Kidney epithelial cell (primary cell): Measurements from ENCODE around the gene TRIM45. TPM values are rescaled to one million over a fixed set of nuclear protein-coding genes. Genes with fewer than 3 reads are reported as not detected.

Source experiments
- DNase-seq: peaks from one replicate; pipeline ENCODE4 v3.0.0-alpha.2; 2010; ENCODE audit warnings: low read depth
- H3K27me3 ChIP-seq: 2 replicates; pipeline ENCODE4 v1.6.0; 2011; ENCODE audit warnings: low read length; ENCODE audit not compliant: control insufficient read depth, insufficient read depth
- H3K36me3 ChIP-seq: 2 replicates; pipeline ENCODE4 v1.5.1; 2011; ENCODE audit warnings: low read length; ENCODE audit not compliant: control insufficient read depth, insufficient read depth
- H3K4me3 ChIP-seq: 2 replicates; pipeline ENCODE4 v1.5.1; 2011; ENCODE audit warnings: low read depth, mild to moderate bottlenecking, control low read depth, low read length
- CTCF ChIP-seq: IDR thresholded peaks from 2 replicates; pipeline ENCODE4 v1.5.1; 2011; ENCODE audit warnings: mild to moderate bottlenecking, moderate library complexity, low read length, control low read depth, inconsistent platforms; ENCODE audit not compliant: insufficient read depth, poor library complexity, severe bottlenecking
- total RNA-seq: library from RNA; depleted of rRNA; stranded (reverse); fragments of >200 nt; gene quantifications from 2 replicates; pipeline ENCODE4 v1.2.3, GENCODE V29; 2015

The TRIM45 gene
- total RNA-seq, 1 donor from 2014 or later, result 7.4 TPM

DNA sequence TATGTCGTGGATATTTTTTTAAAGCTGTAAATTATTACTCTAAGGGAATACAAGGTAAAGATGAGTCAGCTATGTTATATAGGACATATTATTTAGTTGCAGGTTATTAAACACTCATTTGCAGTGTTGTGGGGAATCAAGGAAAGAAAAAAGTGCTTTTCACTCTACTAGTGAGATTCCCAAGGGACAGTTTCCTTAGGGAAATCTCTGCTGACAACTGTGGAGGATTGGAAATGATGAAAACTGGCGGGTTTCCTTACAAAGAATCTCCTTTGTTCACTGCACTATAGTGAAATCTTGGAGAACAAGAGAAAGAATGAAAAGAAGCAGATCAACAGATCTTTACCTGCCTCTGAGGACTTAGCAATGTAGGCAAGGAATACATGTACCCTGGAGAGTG is 24.5 kb upstream of the TRIM45 start:
- H3K27me3 ChIP-seq, result no peaks in the 10 kb centered on the region
- no peak overlapping the region for H3K4me3 ChIP-seq
- DNase-seq, result no peak
- no peak for TF ChIP-seq CTCF
- H3K36me3 ChIP-seq, result no peaks in the 10 kb centered on the region

DNA sequence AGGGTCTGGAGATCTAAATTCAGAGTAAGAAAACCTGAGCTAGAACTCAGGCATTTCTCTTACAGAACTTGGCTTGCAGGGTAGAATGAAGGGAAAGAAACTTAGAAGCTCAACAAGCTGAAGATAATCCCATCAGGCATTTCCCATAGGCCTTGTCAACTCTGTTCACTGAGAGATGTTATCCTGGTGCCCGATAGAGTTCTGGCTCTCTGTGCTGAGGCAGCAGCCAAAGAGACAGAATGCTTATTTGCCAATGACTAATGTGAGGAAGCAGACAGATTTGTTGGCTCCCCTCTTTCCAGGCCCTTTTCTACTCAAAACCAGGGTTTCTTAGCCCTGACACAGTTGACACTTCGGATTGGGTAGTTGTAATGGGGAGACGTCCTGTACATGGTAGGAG is 22.3 kb upstream of the TRIM45 start:
- Histone ChIP-seq H3K4me3 (no peak overlapping the region), H3K36me3 (no peaks in the 10 kb centered on the region), H3K27me3 (no peaks in the 10 kb centered on the region)
- no peak for TF ChIP-seq CTCF
- DNase-seq, result no peak

DNA sequence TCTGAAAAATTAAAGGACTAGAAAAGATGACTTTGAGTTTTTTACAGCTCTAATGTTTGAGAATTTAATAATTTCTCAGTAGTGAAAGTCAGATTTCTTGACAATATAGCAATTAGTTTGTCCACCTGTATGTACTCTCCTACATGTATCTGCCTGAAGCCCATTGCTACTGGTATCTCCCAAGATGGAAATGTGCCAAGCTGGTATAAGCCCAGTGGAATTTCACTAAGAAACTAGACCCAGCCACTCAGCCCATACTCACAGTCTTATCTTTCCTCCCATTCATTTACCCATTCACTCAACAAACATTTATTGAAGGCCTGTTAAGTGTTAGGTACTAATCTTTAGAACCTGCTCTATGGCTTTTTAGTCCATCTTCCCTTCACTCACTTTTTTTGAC is 21.6 kb upstream of the TRIM45 start:
- DNase-seq, result no peak
- H3K27me3 ChIP-seq, result no peaks in the 10 kb centered on the region
- no peak for TF ChIP-seq CTCF
- H3K4me3 ChIP-seq, result no peak overlapping the region
- H3K36me3 ChIP-seq, result no peaks in the 10 kb centered on the region

- no peak for DNase-seq
- Histone ChIP-seq H3K36me3 (no peaks in the 10 kb centered on the region), H3K4me3 (no peak overlapping the region), H3K27me3 (no peaks in the 10 kb centered on the region)
- no peak for TF ChIP-seq CTCF
Measured at GRCh38 chr1:117142200-117142599, 20.7 kb upstream of the TRIM45 start.

GRCh38 chr1:117138561-117138960 is 17.0 kb upstream of the TRIM45 start:
- no peaks in the 10 kb centered on the region for H3K36me3 ChIP-seq
- no peak for TF ChIP-seq CTCF
- no peak overlapping the region for H3K4me3 ChIP-seq
- no peak for DNase-seq
- no peaks in the 10 kb centered on the region for H3K27me3 ChIP-seq

GRCh38 chr1:117138106-117138505 is 16.6 kb upstream of the TRIM45 start:
- no peak for DNase-seq
- no peak overlapping the region for H3K4me3 ChIP-seq
- H3K27me3 ChIP-seq, result no peaks in the 10 kb centered on the region
- TF ChIP-seq CTCF, result no peak
- H3K36me3 ChIP-seq, result no peaks in the 10 kb centered on the region
